ENCODE data around the gene PTPN13.

The PTPN13 gene

DNA sequence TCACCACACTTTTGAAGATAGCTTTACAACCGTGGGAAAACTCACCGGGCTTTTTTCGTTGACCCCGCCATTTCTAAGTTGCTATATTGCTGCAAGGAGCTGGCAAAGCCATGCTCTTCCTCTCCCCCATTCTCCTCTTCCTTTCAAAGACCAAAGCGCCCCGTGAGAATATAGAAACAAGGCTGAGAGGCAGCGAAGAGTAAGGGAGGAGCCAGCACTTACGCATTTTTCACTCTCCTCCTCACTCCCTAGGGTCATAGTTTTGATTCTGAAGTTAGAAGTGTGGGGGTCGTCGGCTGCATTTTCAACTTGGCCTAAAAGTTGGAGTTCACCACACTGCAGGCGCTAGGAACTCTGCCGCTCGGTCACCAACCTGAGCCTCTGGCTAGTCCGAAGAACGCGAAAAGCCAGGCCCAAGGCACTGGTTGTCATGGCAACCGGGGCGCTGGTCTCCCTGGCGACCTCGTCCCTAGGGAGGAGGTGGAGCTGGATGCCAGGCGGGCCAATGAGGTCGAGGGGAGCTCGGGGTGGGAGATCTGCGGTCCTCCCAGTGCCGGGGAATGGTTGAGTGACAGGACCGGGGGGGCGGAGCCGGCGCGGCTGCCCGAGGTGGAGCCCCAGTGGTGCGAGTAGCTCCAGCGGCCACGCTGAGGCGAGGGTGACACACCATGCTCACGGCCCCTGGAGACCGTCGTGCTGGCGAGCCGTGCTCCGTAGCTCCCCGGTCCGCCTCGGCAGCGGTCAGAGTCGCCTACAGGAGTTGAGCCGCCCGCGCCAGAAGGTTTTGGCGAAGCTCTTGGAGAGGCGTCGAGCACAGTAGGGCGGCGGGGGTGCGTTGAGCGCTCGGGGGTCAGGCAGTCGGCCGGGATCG is at the start of gene PTPN13:
Gene PTPN13 (plus strand): TSS at position 628 of the 871 bp plus-strand sequence. CDS start 40,942 bp downstream, outside the sequence.
- peak within 1 kb of the TSS; percentile 75 for H3K27ac ChIP-seq
- peak; percentile 95 for DNase-seq (ENCODE audit: low read depth, low spot score)

DNA sequence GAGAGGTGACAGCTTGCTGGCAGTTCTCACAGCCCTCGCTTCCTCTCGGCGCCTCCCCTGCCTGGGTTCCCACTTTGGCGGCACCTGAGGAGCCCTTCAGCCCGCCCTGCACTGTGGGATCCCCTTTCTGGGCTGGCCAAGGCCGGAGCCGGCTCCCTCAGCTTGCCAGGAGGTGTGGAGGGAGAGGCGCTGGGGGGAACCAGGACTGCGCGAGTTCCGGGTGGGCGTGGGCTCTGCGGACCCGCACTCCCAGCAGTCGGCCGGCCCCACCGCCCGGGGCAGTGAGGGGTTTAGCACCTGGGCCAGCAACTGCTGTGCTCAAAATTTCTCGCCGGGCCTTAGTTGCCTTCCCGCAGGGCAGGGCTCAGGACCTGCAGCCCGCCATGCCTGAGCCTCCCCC is 47.0 kb upstream of the PTPN13 start:
- no peak for DNase-seq (ENCODE audit: low read depth, low spot score)
- no peak overlapping the region for H3K27ac ChIP-seq

- peak overlapping the region; percentile 34 for H3K27ac ChIP-seq
- peak; percentile 14 for DNase-seq (ENCODE audit: low read depth, low spot score)
Observed at GRCh38 chr4:86549163-86549788, 44.8 kb upstream of the PTPN13 start.

DNA sequence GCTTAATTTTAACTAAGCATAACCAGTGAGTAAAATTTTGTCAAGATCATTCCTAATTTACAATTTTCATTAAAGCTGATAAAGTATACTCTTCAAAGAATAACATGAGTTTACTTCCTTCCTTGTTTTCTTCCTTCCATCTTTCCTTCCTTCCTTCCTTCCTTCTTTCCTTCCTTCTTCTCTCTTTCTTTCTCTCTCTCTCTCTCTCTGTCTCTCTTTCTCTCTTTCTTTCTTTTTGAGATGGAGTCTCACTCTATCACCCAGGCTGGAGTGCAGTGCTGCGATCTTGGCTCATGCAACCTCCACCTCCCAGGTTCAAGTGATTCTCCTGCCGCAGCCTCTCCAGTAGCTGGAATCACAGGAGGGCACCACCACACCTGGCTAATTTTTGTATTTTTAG is 42.7 kb upstream of the PTPN13 start:
- DNase-seq (ENCODE audit: low read depth, low spot score) = no peak
- no peak overlapping the region for H3K27ac ChIP-seq

- H3K27ac ChIP-seq = no peak overlapping the region
Observed at GRCh38 chr4:86554646-86555045, 39.5 kb upstream of the PTPN13 start.

DNA sequence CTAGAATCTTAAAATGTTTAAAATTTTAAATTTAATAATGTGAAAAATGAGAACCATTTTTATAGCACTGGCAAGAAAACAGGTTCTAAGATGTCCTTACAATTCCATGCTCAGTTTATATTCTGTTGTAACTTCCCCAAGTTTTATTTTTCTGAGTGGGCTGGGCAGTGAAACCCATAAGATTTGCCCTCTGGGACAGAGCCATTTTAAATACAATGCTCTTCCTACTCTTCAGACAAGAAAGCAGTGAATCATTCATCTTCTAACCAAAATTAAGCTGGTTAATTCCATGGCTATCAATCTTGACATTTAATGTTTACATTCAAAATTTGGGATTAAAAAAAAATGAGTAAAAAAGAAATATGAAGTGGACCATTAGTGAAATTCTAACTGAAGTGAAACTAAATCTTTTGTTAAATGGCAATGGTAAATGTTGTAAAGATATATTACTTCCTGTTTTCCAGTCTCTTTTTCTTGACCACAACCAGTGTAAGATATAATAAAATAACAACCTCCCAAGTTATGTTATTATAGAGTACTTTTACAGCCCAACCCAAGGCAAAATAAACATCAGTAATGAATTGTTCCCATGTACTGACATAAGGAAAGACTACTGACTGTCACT is 37.2 kb upstream of the PTPN13 start:
- DNase-seq (ENCODE audit: low read depth, low spot score) = peak; percentile 14
- peak overlapping the region; percentile 81 for H3K27ac ChIP-seq

More at GRCh38 chr4:86554646-86555045, 39.5 kb upstream of the PTPN13 start:
- no peak for DNase-seq (ENCODE audit: low read depth, low spot score)

- DNase-seq (ENCODE audit: low read depth, low spot score) = no peak
- H3K27ac ChIP-seq = peak overlapping the region; percentile 81
Observed at GRCh38 chr4:86557526-86557925, 36.6 kb upstream of the PTPN13 start.

DNA sequence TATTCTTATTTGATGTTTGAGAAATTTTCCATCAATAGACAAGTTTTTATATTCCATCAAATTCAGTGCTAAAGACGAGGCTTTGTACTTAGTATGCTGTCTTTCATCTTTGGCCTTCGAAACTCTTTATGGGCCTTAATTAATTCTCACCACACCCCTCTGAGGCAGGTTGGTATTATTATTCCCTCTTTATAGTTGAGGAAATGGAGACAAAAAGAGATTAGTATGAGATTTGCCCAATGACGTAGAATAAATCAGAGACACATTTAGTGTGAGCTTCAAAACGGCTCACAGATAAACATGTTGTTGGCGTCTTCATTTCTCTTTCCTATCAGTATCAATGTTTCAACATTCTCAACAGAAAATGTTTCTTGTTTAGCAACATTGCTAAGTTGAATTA is 35.9 kb upstream of the PTPN13 start:
- no peak for DNase-seq (ENCODE audit: low read depth, low spot score)
- H3K27ac ChIP-seq = peak overlapping the region; percentile 81

DNA sequence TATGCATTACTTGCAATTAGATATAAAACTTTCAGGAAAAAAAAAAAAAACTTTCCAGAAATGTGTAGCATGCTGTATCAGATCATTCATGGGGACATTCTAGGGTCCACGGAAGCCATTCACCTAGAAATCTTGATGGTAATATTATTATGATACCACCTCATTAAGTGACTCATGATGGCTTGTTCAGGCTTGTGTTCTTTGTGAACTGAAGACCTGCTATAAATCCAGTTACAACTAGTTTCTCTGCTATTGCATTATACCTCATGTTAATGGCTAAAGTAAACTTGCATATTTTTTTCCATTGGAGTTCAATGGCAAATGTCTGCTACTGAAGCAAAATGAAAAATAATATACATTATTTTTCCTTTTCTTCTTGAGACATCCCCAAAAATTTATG is 35.3 kb upstream of the PTPN13 start:
- DNase-seq (ENCODE audit: low read depth, low spot score) = peak; percentile 79
- H3K27ac ChIP-seq = peak overlapping the region; percentile 81

- DNase-seq (ENCODE audit: low read depth, low spot score) = no peak
- no peak overlapping the region for H3K27ac ChIP-seq
Observed at GRCh38 chr4:86560447-86560846, 33.7 kb upstream of the PTPN13 start.

DNA sequence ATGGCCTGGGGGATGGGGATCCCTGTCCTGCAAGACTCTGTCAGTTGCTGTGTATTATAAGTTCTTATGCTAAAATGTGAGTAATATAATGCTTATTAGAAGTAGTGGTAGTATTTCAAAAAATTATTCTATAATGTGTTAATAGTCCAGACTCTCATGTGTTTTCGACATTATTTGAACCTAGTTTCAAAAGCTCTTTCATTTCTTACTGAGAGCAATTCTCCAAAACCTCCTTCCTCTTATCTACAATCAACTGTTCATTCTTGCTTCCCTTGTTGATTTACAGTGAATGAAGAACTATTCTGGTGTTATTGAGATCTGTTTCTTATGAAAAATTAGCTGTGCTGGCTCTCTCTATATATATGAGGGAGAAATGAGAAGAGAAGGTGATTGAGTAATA is 32.9 kb upstream of the PTPN13 start:
- H3K27ac ChIP-seq = no peak overlapping the region
- DNase-seq (ENCODE audit: low read depth, low spot score) = no peak

GRCh38 chr4:86563416-86563815 is 30.7 kb upstream of the PTPN13 start:
- no peak overlapping the region for H3K27ac ChIP-seq
- DNase-seq (ENCODE audit: low read depth, low spot score) = no peak

- DNase-seq (ENCODE audit: low read depth, low spot score) = no peak
- H3K27ac ChIP-seq = no peak overlapping the region
Observed at GRCh38 chr4:86564795-86565194, 29.3 kb upstream of the PTPN13 start.

DNA sequence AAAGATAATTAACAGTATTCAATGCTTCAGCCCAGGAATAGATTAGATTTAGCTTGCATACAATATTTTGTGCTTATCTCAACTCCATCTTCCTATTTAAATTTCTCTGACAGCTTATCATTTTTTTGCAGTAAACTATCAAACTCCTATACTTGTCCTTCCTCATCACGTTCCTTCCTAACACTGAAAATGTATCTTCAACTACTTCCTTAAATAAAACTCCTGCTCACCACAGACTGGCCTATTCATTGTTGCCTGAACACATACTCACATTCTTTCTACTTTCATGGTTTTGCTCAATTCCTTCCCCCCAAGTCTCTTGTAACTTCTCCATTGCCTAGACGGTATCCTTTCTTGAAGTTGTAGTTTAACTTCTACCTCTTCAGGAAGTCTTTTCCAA is 28.5 kb upstream of the PTPN13 start:
- DNase-seq (ENCODE audit: low read depth, low spot score) = no peak
- no peak overlapping the region for H3K27ac ChIP-seq

- no peak overlapping the region for H3K27ac ChIP-seq
- no peak for DNase-seq (ENCODE audit: low read depth, low spot score)
Observed at GRCh38 chr4:86569103-86569870, 24.8 kb upstream of the PTPN13 start.

GRCh38 chr4:86579941-86580340 is 14.2 kb upstream of the PTPN13 start:
- H3K27ac ChIP-seq = no peak overlapping the region
- DNase-seq (ENCODE audit: low read depth, low spot score) = no peak

DNA sequence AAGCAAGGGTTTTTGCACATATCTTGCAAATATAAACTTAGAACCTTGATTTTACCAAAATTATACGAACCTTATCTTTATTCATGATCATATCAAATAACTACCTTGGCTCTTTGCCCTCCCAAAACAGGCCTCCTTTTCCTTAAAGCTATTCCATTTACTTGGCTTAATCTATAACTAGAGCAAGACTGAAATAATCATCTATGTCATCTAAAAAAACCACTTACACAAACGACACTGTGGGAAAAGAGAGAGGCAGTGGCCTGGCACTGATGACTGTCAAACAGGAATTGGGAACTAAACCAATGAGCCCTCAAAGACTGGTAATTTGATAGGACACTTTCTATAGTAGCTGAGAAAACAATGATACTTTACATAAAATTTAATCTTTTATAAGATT is 11.7 kb upstream of the PTPN13 start:
- DNase-seq (ENCODE audit: low read depth, low spot score) = no peak
- H3K27ac ChIP-seq = no peak overlapping the region

DNA sequence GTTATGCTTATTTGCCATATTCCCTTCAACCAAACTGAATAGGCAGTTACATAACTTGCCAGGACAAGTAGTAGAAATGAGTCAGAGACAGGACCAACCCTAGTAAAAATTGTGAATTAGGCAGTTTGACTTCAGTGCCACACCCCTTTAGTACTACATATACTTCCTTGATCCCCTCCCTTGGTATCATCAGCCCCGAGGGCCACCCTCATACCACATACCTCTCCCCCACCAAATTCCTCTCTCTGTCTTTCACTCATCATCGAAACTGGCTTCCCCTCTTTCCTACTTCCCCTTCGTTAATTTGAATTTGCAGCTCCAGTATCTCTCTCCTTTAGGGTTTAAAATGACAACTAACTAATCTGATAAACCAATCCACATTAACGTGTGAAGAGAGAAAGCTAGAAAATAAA is 7.9 kb upstream of the PTPN13 start:
- peak overlapping the region; percentile 86 for H3K27ac ChIP-seq
- DNase-seq (ENCODE audit: low read depth, low spot score) = peak; percentile 88

GRCh38 chr4:86586626-86587380 is 7.3 kb upstream of the PTPN13 start:
- no peak for DNase-seq (ENCODE audit: low read depth, low spot score)
- H3K27ac ChIP-seq = peak overlapping the region; percentile 86
